GM18907 (cell line): ENCODE measurements around the gene ICE2.

ENCODE experiments used
- ATAC-seq: cut with Tn5 transposase; IDR thresholded peaks from one replicate; pipeline ENCODE4 v1.9.1; 2021; ENCODE audit warnings: mild to moderate bottlenecking, moderate library complexity; ENCODE audit not compliant: unreplicated experiment

Gene ICE2

GRCh38 chr15:60373327-60373726 lies 105.6 kb downstream of the ICE2 start:
- no peak for ATAC-seq

DNA sequence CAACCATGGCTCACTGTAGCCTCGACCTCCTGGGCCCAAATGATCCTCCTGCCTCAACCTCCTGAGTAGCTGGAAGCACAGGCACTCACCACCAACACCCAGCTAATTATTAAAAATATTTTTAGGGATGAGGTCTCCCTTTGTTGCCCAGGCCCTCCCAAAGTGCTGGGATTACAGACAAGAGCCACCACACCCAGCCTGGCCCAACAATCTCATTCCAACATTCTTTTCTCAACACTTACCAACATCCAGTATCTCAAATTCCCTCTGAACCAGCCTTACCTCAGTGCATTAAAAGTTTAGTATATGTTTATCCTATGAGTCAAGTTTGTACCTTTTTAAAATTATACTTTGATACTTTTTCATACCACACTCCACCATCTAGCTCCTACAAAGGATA lies 106.2 kb downstream of the ICE2 start:
- ATAC-seq = no peak

DNA sequence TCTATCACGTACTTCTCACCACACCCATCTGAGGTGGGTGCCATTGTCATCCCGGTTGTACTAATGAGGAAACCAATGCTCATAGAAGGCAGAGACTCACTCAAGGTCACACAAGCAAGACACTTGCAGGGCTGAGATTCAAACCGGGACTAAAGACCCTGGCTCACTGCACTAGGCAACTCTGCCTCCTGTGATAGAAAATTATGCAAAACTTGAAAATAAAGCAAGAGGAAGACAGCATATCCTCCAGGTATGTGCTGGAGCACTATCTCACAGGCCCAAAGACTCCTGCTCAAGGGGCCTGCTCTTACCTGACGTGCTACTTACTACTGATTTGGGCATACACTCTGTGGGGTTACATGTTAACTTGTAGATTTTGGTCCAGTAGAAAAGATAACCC lies 106.7 kb downstream of the ICE2 start:
- no peak for ATAC-seq

DNA sequence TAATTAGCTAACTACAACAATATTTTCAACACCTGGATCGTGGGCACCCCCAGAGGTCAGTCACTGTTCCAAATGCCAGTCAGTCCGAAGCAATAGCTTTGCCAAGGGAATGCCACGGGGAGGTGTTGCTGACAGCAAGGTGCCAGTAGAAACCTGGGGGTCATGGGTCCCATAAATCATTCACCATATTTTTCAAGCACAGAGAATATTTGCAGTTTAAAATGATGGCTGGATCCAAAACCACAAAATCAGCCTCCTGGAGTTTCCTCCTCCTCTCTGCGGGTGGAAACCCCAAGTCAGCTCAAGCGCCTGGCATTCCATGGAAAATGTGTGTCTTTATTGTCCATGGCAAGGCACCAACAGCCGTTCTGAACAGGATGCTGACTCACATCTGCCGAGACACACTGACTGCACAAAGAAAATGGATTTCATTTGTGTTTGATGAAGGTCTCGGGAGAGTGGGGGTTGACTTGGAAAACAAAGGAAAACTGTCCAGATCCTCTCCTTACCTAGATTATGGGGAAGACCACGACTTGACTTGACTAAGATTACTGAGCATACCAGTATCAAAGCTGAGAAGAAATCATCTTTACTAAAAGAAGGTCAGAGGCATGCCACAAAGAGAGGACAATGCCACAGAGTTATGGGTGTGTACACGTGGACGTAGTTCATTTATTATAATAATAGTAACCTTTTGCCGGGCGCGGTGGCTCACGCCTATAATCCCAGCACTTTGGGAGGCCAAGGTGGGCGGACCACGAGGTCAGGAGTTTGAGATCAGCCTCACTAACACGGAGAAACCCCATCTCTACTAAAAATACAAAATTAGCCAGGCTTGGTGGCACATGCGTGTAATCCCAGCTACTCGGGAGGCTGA lies 107.5 kb downstream of the ICE2 start:
- ATAC-seq = no peak

GRCh38 chr15:60370869-60371136 lies 108.1 kb downstream of the ICE2 start:
- no peak for ATAC-seq

- ATAC-seq = no peak
Observed at GRCh38 chr15:60370105-60370868, 108.7 kb downstream of the ICE2 start.

DNA sequence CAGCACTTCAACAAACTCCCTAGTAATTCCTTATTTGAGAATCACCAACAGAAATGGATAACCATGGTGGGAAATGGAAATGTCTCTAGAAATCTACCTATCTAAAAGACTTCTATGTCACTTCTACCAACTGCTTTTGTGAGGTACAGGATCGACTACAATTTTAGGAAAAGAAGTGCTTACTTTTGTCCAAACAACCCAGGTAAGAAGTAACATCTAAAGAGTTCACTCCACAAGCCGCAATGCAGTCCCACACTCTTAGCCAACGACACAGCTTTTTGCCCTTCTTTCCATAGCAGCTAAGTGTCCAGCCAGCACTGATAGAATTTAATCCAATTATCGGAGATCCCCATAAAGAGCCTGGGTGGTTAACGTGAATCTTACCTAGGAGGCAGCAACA lies 109.2 kb downstream of the ICE2 start:
- no peak for ATAC-seq
